H9 (cell line): ENCODE results near the gene TSPEAR. TPM values are rescaled to one million over a fixed set of nuclear protein-coding genes. Genes with fewer than 3 reads are reported as not detected.

Source experiments
- DNase-seq: peaks from one replicate; pipeline ENCODE4 v3.0.0-alpha.2; 2017
- H2AFZ ChIP-seq: one replicate; pipeline ENCODE4 v1.6.1; 2013; ENCODE audit warnings: mild to moderate bottlenecking, low read length, control low read depth, moderate library complexity
- H2AK5ac ChIP-seq: 2 replicates; pipeline ENCODE4 v1.6.1; 2013; ENCODE audit warnings: low read length, control low read depth, mixed read lengths; ENCODE audit not compliant: insufficient read length
- H2BK120ac ChIP-seq: one replicate; pipeline ENCODE4 v1.6.1; 2013; ENCODE audit warnings: low read depth, mild to moderate bottlenecking, low read length, control low read depth, inconsistent platforms; ENCODE audit not compliant: poor library complexity, severe bottlenecking
- H2BK12ac ChIP-seq: 2 replicates; pipeline ENCODE4 v1.6.1; 2013; ENCODE audit warnings: low read length, control low read depth, mixed read lengths, low read depth; ENCODE audit not compliant: insufficient read length
- H2BK15ac ChIP-seq: 2 replicates; pipeline ENCODE4 v1.6.1; 2013; ENCODE audit warnings: low read depth, low read length, control low read depth
- H2BK20ac ChIP-seq: one replicate; pipeline ENCODE4 v1.6.1; 2013; ENCODE audit warnings: low read depth, mild to moderate bottlenecking, low read length, control low read depth, inconsistent platforms; ENCODE audit not compliant: poor library complexity, severe bottlenecking
- H2BK5ac ChIP-seq: 2 replicates; pipeline ENCODE4 v1.6.1; 2013; ENCODE audit warnings: low read length, control low read depth, mixed read lengths; ENCODE audit not compliant: insufficient read length
- H3K14ac ChIP-seq: 2 replicates; pipeline ENCODE4 v1.6.1; 2013; ENCODE audit warnings: low read length, control low read depth; ENCODE audit not compliant: insufficient read depth
- H3K18ac ChIP-seq: 2 replicates; pipeline ENCODE4 v1.6.1; 2013; ENCODE audit warnings: low read depth, mild to moderate bottlenecking, mixed read lengths, low read length, control low read depth; ENCODE audit not compliant: insufficient read length
- H3K23ac ChIP-seq: 2 replicates; pipeline ENCODE4 v1.6.1; 2013; ENCODE audit warnings: low read length, control low read depth, mixed read lengths, low read depth; ENCODE audit not compliant: insufficient read length
- H3K23me2 ChIP-seq: 2 replicates; pipeline ENCODE4 v1.6.1; 2013; ENCODE audit warnings: low read depth, mild to moderate bottlenecking, mixed read lengths, low read length, control low read depth; ENCODE audit not compliant: insufficient read length, poor library complexity, severe bottlenecking
- H3K27ac ChIP-seq: 2 replicates; pipeline ENCODE4 v1.5.1; 2013; ENCODE audit warnings: low read length, control low read depth, mixed read lengths, low read depth; ENCODE audit not compliant: insufficient read length
- H3K27me3 ChIP-seq: 2 replicates; pipeline ENCODE4 v1.6.1; 2013; ENCODE audit warnings: low read length, control low read depth, inconsistent platforms; ENCODE audit not compliant: insufficient read depth
- H3K4ac ChIP-seq: 2 replicates; pipeline ENCODE4 v1.6.1; 2013; ENCODE audit warnings: low read depth, mild to moderate bottlenecking, control low read depth, inconsistent platforms, low read length, moderate library complexity
- H3K4me1 ChIP-seq: 2 replicates; pipeline ENCODE4 v1.6.1; 2013; ENCODE audit warnings: low read length, control low read depth, inconsistent platforms; ENCODE audit not compliant: insufficient read depth
- H3K4me2 ChIP-seq: 2 replicates; pipeline ENCODE4 v1.6.1; 2013; ENCODE audit warnings: low read length, control low read depth, mixed read lengths; ENCODE audit not compliant: insufficient read length, insufficient read depth
- H3K56ac ChIP-seq: 2 replicates; pipeline ENCODE4 v1.6.1; 2013; ENCODE audit warnings: low read depth, mild to moderate bottlenecking, mixed read lengths, low read length, control low read depth; ENCODE audit not compliant: insufficient read length
- H3K79me1 ChIP-seq: 2 replicates; pipeline ENCODE4 v1.6.1; 2013; ENCODE audit warnings: low read depth, mild to moderate bottlenecking, moderate library complexity, low read length, control low read depth, inconsistent platforms; ENCODE audit not compliant: insufficient read depth, poor library complexity, severe bottlenecking
- H3K79me2 ChIP-seq: 2 replicates; pipeline ENCODE4 v1.6.1; 2013; ENCODE audit warnings: low read length, control low read depth, inconsistent platforms; ENCODE audit not compliant: insufficient read depth
- H3K9ac ChIP-seq: 2 replicates; pipeline ENCODE4 v1.6.1; 2013; ENCODE audit warnings: low read length, control low read depth, mixed read lengths; ENCODE audit not compliant: insufficient read length; ENCODE audit errors: extremely low read depth
- H3K9me3 ChIP-seq: one replicate; pipeline ENCODE4 v1.6.1; 2013; ENCODE audit warnings: low read depth, low read length, inconsistent platforms; ENCODE audit not compliant: control insufficient read depth
- H3T11ph ChIP-seq: one replicate; pipeline ENCODE4 v1.6.1; 2013; ENCODE audit warnings: mild to moderate bottlenecking, low read length, control low read depth, inconsistent platforms
- H4K20me1 ChIP-seq: one replicate; pipeline ENCODE4 v1.6.1; 2013; ENCODE audit not compliant: control insufficient read depth, insufficient read length, insufficient read depth
- H4K5ac ChIP-seq: 2 replicates; pipeline ENCODE4 v1.6.1; 2013; ENCODE audit warnings: low read depth, mild to moderate bottlenecking, mixed read lengths, low read length, control low read depth; ENCODE audit not compliant: insufficient read length
- H4K8ac ChIP-seq: replicated peaks from 2 replicates; pipeline ENCODE4 v1.6.1; 2013; ENCODE audit warnings: low read length, control low read depth, mixed read lengths, low read depth; ENCODE audit not compliant: insufficient read length
- H4K91ac ChIP-seq: 2 replicates; pipeline ENCODE4 v1.6.1; 2013; ENCODE audit warnings: low read depth, mild to moderate bottlenecking, moderate library complexity, mixed read lengths, low read length, control low read depth; ENCODE audit not compliant: insufficient read length
- H3K27ac Mint-ChIP-seq, 3 experiments: 2 replicates in 2 of 3; 3 replicates in 1 of 3; pipeline ENCODE4 v1.8.0; 2020 to 2021; ENCODE audit warnings: mixed read lengths in 3 of 3, mild to moderate bottlenecking in 1 of 3, moderate library complexity in 1 of 3
- H3K27me3 Mint-ChIP-seq: 2 replicates; pipeline ENCODE4 v1.8.0; 2021; ENCODE audit warnings: low read depth, mild to moderate bottlenecking, moderate library complexity, mixed read lengths
- H3K36me3 Mint-ChIP-seq, 3 experiments: 2 replicates in 2 of 3; 3 replicates in 1 of 3; pipeline ENCODE4 v1.8.0; 2020 to 2021; ENCODE audit warnings: low read depth in 3 of 3, mixed read lengths in 3 of 3; ENCODE audit not compliant: insufficient read depth in 1 of 3
- H3K4me1 Mint-ChIP-seq, 2 experiments: 2 replicates each; pipeline ENCODE4 v1.8.0; 2020; ENCODE audit warnings: mixed read lengths in 2 of 2
- H3K4me3 Mint-ChIP-seq, 2 experiments: 2 replicates in 1 of 2; 3 replicates in 1 of 2; pipeline ENCODE4 v1.8.0; 2020 to 2021; ENCODE audit warnings: mild to moderate bottlenecking in 2 of 2, mixed read lengths in 2 of 2, moderate library complexity in 1 of 2
- H3K9me3 Mint-ChIP-seq, 2 experiments: 2 replicates in 1 of 2; 3 replicates in 1 of 2; pipeline ENCODE4 v1.8.0; 2020; ENCODE audit warnings: mild to moderate bottlenecking in 2 of 2, mixed read lengths in 2 of 2, moderate library complexity in 1 of 2
- CTCF ChIP-seq: fragments of 200-600 bp; sonication (generic); conservative IDR thresholded peaks from 3 replicates; pipeline ENCODE4 v1.8.0; 2021; ENCODE audit warnings: antibody characterized with exemption, mild to moderate bottlenecking
- WGBS: extraction: QIAGEN DNeasy Blood & Tissue Kit; methylation state at CpG from one replicate; pipeline ENCODE4 v1.1.7; 2013; ENCODE audit warnings: missing lambda C conversion rate, low lambda C conversion rate, mixed read lengths; ENCODE audit not compliant: insufficient read length; ENCODE audit errors: extremely low coverage; 5-methylcytosine and 5-hydroxymethylcytosine counted together
- total RNA-seq: library from RNA; stranded (reverse); gene quantifications from 2 replicates; pipeline ENCODE4 v1.2.1, GENCODE V29; 2021

TSPEAR gene
- total RNA-seq, 1 experiment from 2014 or later = 1.3 TPM

- Histone ChIP-seq H3K14ac (no peak overlapping the region), H3K4ac (no peak overlapping the region), H3K4me2 (no peak overlapping the region), H3K4me1 (peaks cover 3% of the 10 kb centered on the region; the same call in 1 of the 2 replicates), H4K8ac (peak overlapping the region; percentile 81), H2BK5ac (no peak overlapping the region), H4K5ac (no peak overlapping the region), H4K91ac (no peak overlapping the region), H2AFZ (no peak overlapping the region), H3K27me3 (no peaks in the 10 kb centered on the region), H3K9ac (no peak overlapping the region), H3K27ac (no peak overlapping the region), H2BK20ac (no peak overlapping the region), H3K9me3 (no peaks in the 10 kb centered on the region), H3K23me2 (peaks cover 5% of the 10 kb centered on the region), H2AK5ac (no peak overlapping the region), H2BK12ac (no peak overlapping the region), H2BK15ac (no peak overlapping the region), H3K18ac (no peak overlapping the region), H3K23ac (no peak overlapping the region), H3T11ph (no peak overlapping the region), H4K20me1 (no peaks in the 10 kb centered on the region), H3K56ac (no peak overlapping the region), H3K79me1 (no peaks in the 10 kb centered on the region), H3K79me2 (no peaks in the 10 kb centered on the region), H2BK120ac (no peak overlapping the region)
- peaks cover 21% of the 10 kb centered on the region for H3K27me3 Mint-ChIP-seq
- H3K4me3 Mint-ChIP-seq = peak overlapping the region in 1 of 2 experiments; percentile 27; a peak in 2 of 5 replicates
- DNase-seq = no peak
- peaks cover under 1 to 11% of the 10 kb centered on the region in 2 experiments for H3K9me3 Mint-ChIP-seq
- H3K36me3 Mint-ChIP-seq = peaks cover 5 to 15% (median 14%) of the 10 kb centered on the region in 3 experiments; a peak in 5 of 7 replicates
- H3K27ac Mint-ChIP-seq = peak overlapping the region in 2 of 3 experiments; percentile 49 to 62; a peak in 1 of 7 replicates
- WGBS = no CpG with 5 or more reads among the region's 11 CpGs
- peaks cover 26 to 40% of the 10 kb centered on the region in 2 experiments for H3K4me1 Mint-ChIP-seq
- peak; percentile 18; the same call in 1 of the 3 replicates for TF ChIP-seq CTCF
Observed at GRCh38 chr21:44752671-44753235, 41.4 kb upstream of the TSPEAR start.
